Keratinocyte (primary cell): ENCODE results near the gene GYG2. TPM values are rescaled to one million over a fixed set of nuclear protein-coding genes. Genes with fewer than 3 reads are reported as not detected.

Experiments
- DNase-seq: peaks from one replicate; pipeline ENCODE4 v3.0.0-alpha.2; 2011; ENCODE audit warnings: low read depth, missing footprints, low spot score
- FAIRE-seq: peaks from 2 replicates; lab custom pipeline; 2011; peaks lifted over from hg19 to GRCh38; lab: Jason Lieb, UNC
- H2AFZ ChIP-seq: 2 replicates; pipeline ENCODE4 v1.6.0; 2012; ENCODE audit warnings: low read length, control low read depth, inconsistent platforms; ENCODE audit not compliant: control insufficient read depth
- H3K27ac ChIP-seq: 2 replicates; pipeline ENCODE4 v1.5.1; 2011; ENCODE audit warnings: low read length; ENCODE audit not compliant: control insufficient read depth, insufficient read depth
- H3K27me3 ChIP-seq: 3 replicates; pipeline ENCODE4 v1.6.0; 2011; ENCODE audit warnings: low read length; ENCODE audit not compliant: control insufficient read depth, insufficient read depth; ENCODE audit errors: extremely low read depth
- H3K36me3 ChIP-seq, 2 experiments: 2 replicates in 1 of 2; 3 replicates in 1 of 2; pipeline ENCODE4 v1.5.1; 2011; ENCODE audit warnings: low read length in 2 of 2, mild to moderate bottlenecking in 1 of 2; ENCODE audit not compliant: control insufficient read depth in 2 of 2, insufficient read depth in 2 of 2; ENCODE audit errors: extremely low read depth in 1 of 2
- H3K4me1 ChIP-seq: 3 replicates; pipeline ENCODE4 v1.5.1; 2011; ENCODE audit warnings: low read length; ENCODE audit not compliant: control insufficient read depth, insufficient read depth; ENCODE audit errors: extremely low read depth
- H3K4me2 ChIP-seq: 3 replicates; pipeline ENCODE4 v1.6.0; 2011; ENCODE audit warnings: low read depth, low read length; ENCODE audit not compliant: control insufficient read depth, insufficient read depth; ENCODE audit errors: extremely low read depth
- H3K4me3 ChIP-seq, 3 experiments: fragments of 200-600 bp in 1 of 3; sonication (generic) in 1 of 3; 2 replicates in 2 of 3; 3 replicates in 1 of 3; pipeline ENCODE4 v1.5.1; 2011 to 2016; ENCODE audit warnings: low read length in 3 of 3, mild to moderate bottlenecking in 3 of 3, control low read depth in 2 of 3, inconsistent platforms in 1 of 3, low read depth in 1 of 3, mixed read lengths in 1 of 3, mixed run types in 1 of 3, moderate library complexity in 1 of 3; ENCODE audit not compliant: control insufficient read depth in 2 of 3, insufficient read depth in 2 of 3; ENCODE audit errors: extremely low read depth in 1 of 3
- H3K79me2 ChIP-seq: 2 replicates; pipeline ENCODE4 v1.6.0; 2012; ENCODE audit warnings: low read length; ENCODE audit not compliant: control insufficient read depth, insufficient read depth
- H3K9ac ChIP-seq: 3 replicates; pipeline ENCODE4 v1.6.0; 2011; ENCODE audit warnings: low read length; ENCODE audit not compliant: control insufficient read depth, insufficient read depth; ENCODE audit errors: extremely low read depth
- H3K9me1 ChIP-seq: 3 replicates; pipeline ENCODE4 v1.6.0; 2011; ENCODE audit warnings: low read length; ENCODE audit not compliant: control insufficient read depth, insufficient read depth; ENCODE audit errors: extremely low read depth
- H3K9me3 ChIP-seq: 2 replicates; pipeline ENCODE4 v1.5.1; 2012; ENCODE audit warnings: low read depth, low read length; ENCODE audit not compliant: control insufficient read depth
- H4K20me1 ChIP-seq: 3 replicates; pipeline ENCODE4 v1.6.0; 2011; ENCODE audit warnings: low read length; ENCODE audit not compliant: control insufficient read depth, insufficient read depth; ENCODE audit errors: extremely low read depth
- CTCF ChIP-seq, 3 experiments: IDR thresholded peaks in 1 of 3; conservative IDR thresholded peaks in 1 of 3; optimal IDR thresholded peaks in 1 of 3; 2 replicates in 2 of 3; 3 replicates in 1 of 3; pipeline versions ENCODE3 to v1.5.1; 2011; ENCODE audit warnings: low read length in 3 of 3, mild to moderate bottlenecking in 3 of 3, moderate library complexity in 2 of 3, control low read depth in 1 of 3, inconsistent platforms in 1 of 3; ENCODE audit not compliant: insufficient read depth in 2 of 3; ENCODE audit errors: extremely low read depth in 1 of 3
- EZH2 ChIP-seq: IDR thresholded peaks from one replicate; pipeline ENCODE4 v1.6.1; 2012; ENCODE audit warnings: inconsistent platforms, mild to moderate bottlenecking, low read length, moderate library complexity
- dilution Hi-C: fragments of 300-500 bp; cut with MboI; formaldehyde crosslinking; loops from one replicate; pipeline ENCODE4 v1.7.0; 2020; ENCODE audit warnings: low sequenced_read_pairs; ENCODE audit not compliant: extremely low pct_ligation_motif_present
- polyA plus RNA-seq, 5 experiments: library from polyadenylated mRNA; depleted of rRNA in 3 of 5; stranded (reverse) in 3 of 5; stranded (forward) in 1 of 5; unstranded in 1 of 5; fragments of >200 nt; gene quantifications; 1 replicate in 1 of 5; 2 replicates in 3 of 5; 3 replicates in 1 of 5; pipeline versions ENCODE4 v1.2.1 to v1.2.3, GENCODE V29; 2011 to 2012; ENCODE audit warnings: missing spikeins in 2 of 5, low read depth in 1 of 5, low replicate concordance in 1 of 5

GYG2 gene
- polyA plus RNA-seq, 1 donor (not counting 4 experiments of a cell fraction or from before 2014, with no cell fraction given) = not detected

- Histone ChIP-seq H3K27me3 (no peaks in the 10 kb centered on the region), H3K9me3 (no peaks in the 10 kb centered on the region)
- dilution Hi-C loops = no loop called here
Observed at GRCh38 chrX:2926664-2927275, 98.0 kb downstream of the GYG2 start.

GRCh38 chrX:2928191-2928582, 99.5 kb downstream of the GYG2 start:
- Histone ChIP-seq H3K9me1 (no peaks in the 10 kb centered on the region), H3K4me3 (peak overlapping the region in 1 of 3 experiments; percentile 64), H3K79me2 (no peaks in the 10 kb centered on the region), H3K9me3 (no peaks in the 10 kb centered on the region), H4K20me1 (no peaks in the 10 kb centered on the region), H3K36me3 (no peaks in the 10 kb centered on the region), H3K4me2 (no peak overlapping the region), H2AFZ (no peak overlapping the region), H3K4me1 (peaks cover 1% of the 10 kb centered on the region), H3K27ac (no peak overlapping the region), H3K9ac (no peak overlapping the region), H3K27me3 (no peaks in the 10 kb centered on the region)
- dilution Hi-C loops = no loop called here
- FAIRE-seq (no peak), DNase-seq (no peak)
- TF ChIP-seq EZH2 = no peak
- TF ChIP-seq CTCF (optimal IDR thresholded peaks at IDR 0.05 in 1 of 3, IDR thresholded peaks at IDR 0.05 in 1 of 3, conservative IDR thresholded peaks at IDR 0.05 in 1 of 3; ENCODE audit: extremely low read depth in 1 of 3, insufficient read depth in 2 of 3, low read length in 3 of 3) = no peak

More at GRCh38 chrX:2926664-2927275, 98.0 kb downstream of the GYG2 start:
- Histone ChIP-seq H3K4me2 (no peak overlapping the region), H3K36me3 (no peaks in the 10 kb centered on the region), H3K79me2 (no peaks in the 10 kb centered on the region), H4K20me1 (no peaks in the 10 kb centered on the region), H3K9me1 (no peaks in the 10 kb centered on the region), H3K4me1 (no peaks in the 10 kb centered on the region), H3K27ac (no peak overlapping the region), H3K9ac (no peak overlapping the region), H2AFZ (no peak overlapping the region), H3K4me3 (no peak overlapping the region)
- FAIRE-seq (no peak), DNase-seq (no peak)
- no peak for TF ChIP-seq EZH2
- no peak for TF ChIP-seq CTCF (optimal IDR thresholded peaks at IDR 0.05 in 1 of 3, IDR thresholded peaks at IDR 0.05 in 1 of 3, conservative IDR thresholded peaks at IDR 0.05 in 1 of 3; ENCODE audit: extremely low read depth in 1 of 3, insufficient read depth in 2 of 3, low read length in 3 of 3)
